A549 (cell line): ENCODE data around the gene SPAG9. TPM values are rescaled to one million over a fixed set of nuclear protein-coding genes. Genes with fewer than 3 reads are reported as not detected.

Experiments
- ATAC-seq, 2 experiments: fragments of 200-7000 bp in 1 of 2; fragments of >200 bp in 1 of 2; cut with Nextera tagmentation in 1 of 2; cut with Tn5 transposase in 1 of 2; 3 replicates each; pipeline versions ENCODE4 v1.8.0 to v1.9.1; 2018 to 2020; ENCODE audit warnings: mild to moderate bottlenecking in 1 of 2, moderate library complexity in 1 of 2
- CTCF ChIA-PET: fragments of 300-600 bp; sonication (Branson Sonifier 250); formaldehyde crosslinking; extraction: SDS; loops from one replicate; lab custom pipeline; 2021; ENCODE audit warnings: antibody characterized with exemption, inconsistent platforms; lab: Yijun Ruan, JAX
- POLR2A ChIA-PET: fragments of 350-600 bp; formaldehyde crosslinking; extraction: SDS; loops from one replicate; lab custom pipeline; 2021; ENCODE audit warnings: antibody characterized with exemption, inconsistent platforms; lab: Yijun Ruan, JAX
- DNase-seq, 2 experiments: peaks; one replicate each; pipeline versions ENCODE4 v3.0.0 to v3.0.0-alpha.2; 2011 to 2016; ENCODE audit warnings: low read depth in 1 of 2, low spot score in 1 of 2
- FAIRE-seq: peaks from 2 replicates; lab custom pipeline; 2011; peaks lifted over from hg19 to GRCh38; lab: Jason Lieb, UNC
- H3K27ac ChIP-seq, 2 experiments: fragments of >200 bp; sonication (Bioruptor Twin); formaldehyde crosslinking; 3 replicates each; pipeline ENCODE4 v1.5.1; 2016 to 2017
- H3K4me1 ChIP-seq: fragments of >200 bp; sonication (Bioruptor Twin); formaldehyde crosslinking; 3 replicates; pipeline ENCODE4 v1.6.1; 2016
- H3K4me2 ChIP-seq: fragments of >200 bp; sonication (Bioruptor Twin); formaldehyde crosslinking; 3 replicates; pipeline ENCODE4 v1.6.1; 2016
- H3K4me3 ChIP-seq: fragments of >200 bp; sonication (Bioruptor Twin); formaldehyde crosslinking; 3 replicates; pipeline ENCODE4 v1.5.1; 2016
- H3K9me3 ChIP-seq: fragments of >200 bp; sonication (Bioruptor Twin); formaldehyde crosslinking; 3 replicates; pipeline ENCODE4 v1.6.1; 2016
- CBX8 ChIP-seq: fragments of 200-600 bp; sonication (generic); IDR thresholded peaks from 2 replicates; pipeline ENCODE4 v1.6.1; 2016
- CEBPB ChIP-seq, 2 experiments: fragments of >200 bp in 1 of 2; sonication (Bioruptor Twin) in 1 of 2; formaldehyde crosslinking in 1 of 2; IDR thresholded peaks; 2 replicates each; pipeline ENCODE4 v1.6.1; 2012 to 2016
- CHD4 ChIP-seq: fragments of 200-600 bp; sonication (generic); IDR thresholded peaks from 2 replicates; pipeline ENCODE4 v1.6.1; 2016; ENCODE audit warnings: antibody characterized with exemption, mild to moderate bottlenecking, borderline replicate concordance
- EHMT2 ChIP-seq: fragments of 200-600 bp; sonication (generic); IDR thresholded peaks from 2 replicates; pipeline ENCODE4 v1.6.1; 2016; ENCODE audit warnings: antibody characterized with exemption, low read depth, mild to moderate bottlenecking, moderate library complexity
- ESRRA ChIP-seq: fragments of 150-350 bp; IDR thresholded peaks from 2 replicates; pipeline ENCODE4 v1.6.1; 2014; ENCODE audit warnings: mild to moderate bottlenecking, low read length, borderline replicate concordance
- GATA3 ChIP-seq: IDR thresholded peaks from 2 replicates; pipeline ENCODE4 v1.6.1; 2012; ENCODE audit warnings: borderline replicate concordance
- HOXA7 ChIP-seq: fragments of 250-450 bp; sonication (Bioruptor Pico); IDR thresholded peaks from 2 replicates; pipeline ENCODE4 v1.5.0; 2020; ENCODE audit warnings: mild to moderate bottlenecking, moderate library complexity
- HOXB5 ChIP-seq: fragments of 250-450 bp; sonication (Bioruptor Pico); IDR thresholded peaks from 2 replicates; pipeline ENCODE4 v1.5.0; 2020; ENCODE audit warnings: mild to moderate bottlenecking, moderate library complexity
- JUN ChIP-seq, 2 experiments: fragments of >200 bp; sonication (Bioruptor Twin); formaldehyde crosslinking; IDR thresholded peaks; 2 replicates in 1 of 2; 3 replicates in 1 of 2; pipeline ENCODE4 v1.6.1; 2016 to 2017
- JUNB ChIP-seq: fragments of >200 bp; sonication (Bioruptor Twin); formaldehyde crosslinking; IDR thresholded peaks from 2 replicates; pipeline ENCODE4 v1.6.1; 2016
- KDM1A ChIP-seq: fragments of 200-600 bp; sonication (generic); IDR thresholded peaks from 2 replicates; pipeline ENCODE4 v1.6.1; 2016; ENCODE audit warnings: low read depth, mild to moderate bottlenecking
- MYC ChIP-seq: IDR thresholded peaks from 2 replicates; pipeline ENCODE4 v1.6.1; 2012; ENCODE audit warnings: mild to moderate bottlenecking, inconsistent platforms, low read length, improper control_type of control experiment, borderline replicate concordance
- NFE2L2 ChIP-seq: fragments of 150-350 bp; conservative IDR thresholded peaks from 2 replicates; pipeline ENCODE4 v1.6.1; 2014; ENCODE audit warnings: low read length
- NPAS2 ChIP-seq: fragments of 250-450 bp; sonication (Bioruptor Pico); IDR thresholded peaks from 2 replicates; pipeline ENCODE4 v1.8.0; 2022; ENCODE audit warnings: mild to moderate bottlenecking, moderate library complexity, borderline replicate concordance
- PHF8 ChIP-seq: fragments of 200-600 bp; sonication (generic); IDR thresholded peaks from 2 replicates; pipeline ENCODE4 v1.6.1; 2016; ENCODE audit warnings: low read depth, mild to moderate bottlenecking, antibody characterized with exemption, moderate library complexity, borderline replicate concordance
- POLR2A ChIP-seq: IDR thresholded peaks from 2 replicates; pipeline ENCODE4 v1.6.1; 2012; ENCODE audit warnings: mild to moderate bottlenecking, low read length
- SREBF2 ChIP-seq: fragments of 450-650 bp; IDR thresholded peaks from 2 replicates; pipeline ENCODE4 v1.6.1; 2014; ENCODE audit warnings: mild to moderate bottlenecking, moderate library complexity
- TFCP2L1 ChIP-seq: fragments of 250-450 bp; sonication (Bioruptor Pico); IDR thresholded peaks from 2 replicates; pipeline ENCODE4 v1.5.0; 2021; ENCODE audit warnings: mild to moderate bottlenecking
- TP53 ChIP-seq: fragments of 250-450 bp; sonication (Bioruptor Pico); IDR thresholded peaks from 2 replicates; pipeline ENCODE4 v1.5.0; 2021; ENCODE audit warnings: mild to moderate bottlenecking, moderate library complexity
- ZNF302 ChIP-seq: fragments of 250-450 bp; sonication (Bioruptor Pico); IDR thresholded peaks from 2 replicates; pipeline ENCODE4 v1.9.0; 2021; ENCODE audit warnings: inconsistent platforms, mild to moderate bottlenecking, moderate library complexity
- WGBS: methylation state at CpG from one replicate; pipeline ENCODE4 v1.1.6; 2017; ENCODE audit errors: missing lambda C conversion rate; 5-methylcytosine and 5-hydroxymethylcytosine counted together
- polyA plus RNA-seq, 4 experiments: library from polyadenylated mRNA; depleted of rRNA in 3 of 4; stranded (reverse); fragments of >200 nt; fragmentation: RNase III in 1 of 4; extraction: RNeasy Plus Mini Kit Qiagen cat#74134 plus additional on column Dnase treatment in 1 of 4; gene quantifications; 2 replicates in 3 of 4; 3 replicates in 1 of 4; pipeline ENCODE4 v1.2.3, GENCODE V29; 2011 to 2017
- TF ChIP-seq, protein P1 (sequence below): fragments of 250-450 bp; sonication (Bioruptor Pico); IDR thresholded peaks from 2 replicates; pipeline ENCODE4 v1.5.0; 2021; ENCODE audit warnings: mild to moderate bottlenecking, moderate library complexity, borderline replicate concordance
- TF ChIP-seq, protein P2 (sequence below): fragments of 150-350 bp; IDR thresholded peaks from 2 replicates; pipeline ENCODE4 v1.6.1; 2014; ENCODE audit warnings: low read depth, mild to moderate bottlenecking, low read length
- TF ChIP-seq, protein P3 (sequence below): IDR thresholded peaks from 2 replicates; pipeline ENCODE4 v1.6.1; 2012
- TF ChIP-seq, protein P4 (sequence below): IDR thresholded peaks from 2 replicates; pipeline ENCODE4 v1.6.1; 2012; ENCODE audit warnings: low read depth, borderline replicate concordance

The SPAG9 gene
- polyA plus RNA-seq, 2 of the 4 experiments (the other 2 are of a cell fraction) = 69.0 to 71.1 TPM

DNA sequence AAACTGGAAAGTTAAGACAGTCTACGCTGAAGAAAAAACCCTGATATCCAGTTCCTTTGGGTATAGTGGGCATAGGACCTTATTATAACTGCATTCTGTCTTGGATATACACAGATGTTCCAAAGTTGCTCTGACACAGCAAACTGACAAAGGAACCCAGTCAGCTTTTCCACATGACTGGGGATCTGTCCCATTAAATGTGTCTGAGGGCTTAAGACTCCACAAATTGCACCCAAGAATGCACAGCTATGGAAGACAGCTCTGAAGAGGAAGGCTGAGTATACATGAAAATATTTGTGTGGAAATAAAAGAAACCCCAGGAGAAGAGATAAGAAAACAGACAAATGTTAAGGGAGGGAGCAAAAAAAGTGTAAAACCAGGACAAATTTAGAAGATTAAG, 114.1 kb downstream of the SPAG9 start:
- FAIRE-seq = no peak
- H3K4me1 ChIP-seq = no peaks in the 10 kb centered on the region
- no peak overlapping the region for H3K27ac ChIP-seq
- ChIA-PET POLR2A (interaction anchor here (0.6 kb wide), 1 partner anchor 41 kb away, joined by 4 read pairs; no protein-coding TSS in a partner anchor), CTCF (interaction anchor here (0.8 to 11.7 kb wide), 2 partner anchors 50 to 147 kb away, joined by 3 to 202 read pairs; partner anchors contain the start of gene NME1)
- no peak overlapping the region for H3K4me2 ChIP-seq
- 91% methylated on average over 1 of the region's 1 CpG for WGBS
- no peak overlapping the region for H3K4me3 ChIP-seq
- TF ChIP-seq NPAS2 (CRISPR knock-in tag) (no peak), ESRRA (no peak), NFE2L2 (no peak), CHD4 (no peak), SREBF2 (no peak), JUN (IDR thresholded peaks at IDR 0.05) (no peak)
- TF ChIP-seq, protein P1, sequence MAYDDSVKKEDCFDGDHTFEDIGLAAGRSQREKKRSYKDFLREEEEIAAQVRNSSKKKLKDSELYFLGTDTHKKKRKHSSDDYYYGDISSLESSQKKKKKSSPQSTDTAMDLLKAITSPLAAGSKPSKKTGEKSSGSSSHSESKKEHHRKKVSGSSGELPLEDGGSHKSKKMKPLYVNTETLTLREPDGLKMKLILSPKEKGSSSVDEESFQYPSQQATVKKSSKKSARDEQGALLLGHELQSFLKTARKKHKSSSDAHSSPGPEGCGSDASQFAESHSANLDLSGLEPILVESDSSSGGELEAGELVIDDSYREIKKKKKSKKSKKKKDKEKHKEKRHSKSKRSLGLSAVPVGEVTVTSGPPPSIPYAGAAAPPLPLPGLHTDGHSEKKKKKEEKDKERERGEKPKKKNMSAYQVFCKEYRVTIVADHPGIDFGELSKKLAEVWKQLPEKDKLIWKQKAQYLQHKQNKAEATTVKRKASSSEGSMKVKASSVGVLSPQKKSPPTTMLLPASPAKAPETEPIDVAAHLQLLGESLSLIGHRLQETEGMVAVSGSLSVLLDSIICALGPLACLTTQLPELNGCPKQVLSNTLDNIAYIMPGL (CRISPR knock-in tag) = no peak
- DNase-seq = no peak
- H3K9me3 ChIP-seq = no peaks in the 10 kb centered on the region
- ATAC-seq = no peak

DNA sequence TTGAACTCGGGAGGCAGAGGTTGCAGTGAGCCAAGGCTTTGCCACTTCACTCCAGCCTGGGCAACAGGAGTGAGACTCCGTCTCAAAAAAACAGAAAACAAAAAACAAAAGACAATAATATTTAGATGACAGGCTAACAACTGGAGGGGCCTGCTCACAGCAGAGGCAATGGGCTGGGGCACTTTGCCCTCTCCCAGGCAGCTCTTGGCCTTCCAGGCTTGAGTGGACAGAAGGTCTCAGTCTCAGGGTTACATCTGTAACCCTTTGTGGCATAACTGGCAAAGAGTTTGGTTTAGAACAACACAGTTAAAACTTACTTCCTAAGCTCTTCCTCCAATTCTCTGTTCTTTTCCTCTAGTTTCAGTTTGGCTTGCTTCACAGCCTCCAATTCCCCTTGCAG, 114.9 kb downstream of the SPAG9 start:
- no peak for ATAC-seq
- FAIRE-seq = no peak
- CTCF ChIA-PET = interaction anchor here (0.8 to 11.7 kb wide), 6 partner anchors 50 to 223 kb away, joined by 3 to 202 read pairs (median 6); partner anchors contain the start of gene NME1

DNA sequence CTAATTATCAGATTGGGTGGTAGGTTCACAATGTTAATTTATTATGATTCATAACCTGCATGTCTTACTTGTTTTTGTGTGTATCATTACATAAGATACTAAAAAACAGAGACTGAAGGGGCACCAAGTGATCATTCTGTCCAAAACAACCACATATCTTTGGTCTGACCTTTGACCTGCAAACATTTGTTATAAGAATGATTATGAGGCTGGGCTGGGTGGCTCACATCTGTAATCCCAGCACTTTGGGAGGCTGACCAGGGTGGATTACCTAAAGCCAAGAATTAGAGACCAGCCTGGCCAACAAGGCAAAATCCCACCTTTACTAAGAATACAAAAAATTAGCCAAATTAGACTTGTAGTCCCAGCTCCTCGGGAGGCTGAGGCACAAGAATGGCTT, 116.4 kb downstream of the SPAG9 start:
- ATAC-seq (no peak), FAIRE-seq (no peak), DNase-seq (no peak)
- POLR2A ChIA-PET = no interaction called here
- Histone ChIP-seq H3K4me2 (no peak overlapping the region), H3K4me1 (no peaks in the 10 kb centered on the region), H3K4me3 (no peak overlapping the region), H3K27ac (no peak overlapping the region), H3K9me3 (no peaks in the 10 kb centered on the region)
- CTCF ChIA-PET = interaction anchor here (0.8 to 11.7 kb wide), 11 partner anchors 9 to 162 kb away, joined by 3 to 202 read pairs (median 4); partner anchors contain the start of genes NME1 and NME2
- TF ChIP-seq PHF8 (no peak), GATA3 (no peak), ZNF302 (CRISPR knock-in tag) (no peak), JUNB (no peak), CBX8 (no peak), TFCP2L1 (CRISPR knock-in tag) (no peak), NFE2L2 (no peak), KDM1A (no peak), MYC (no peak), HOXB5 (CRISPR knock-in tag) (no peak), HOXA7 (CRISPR knock-in tag) (no peak), NPAS2 (CRISPR knock-in tag) (no peak), TP53 (CRISPR knock-in tag) (no peak), EHMT2 (no peak), CEBPB (IDR thresholded peaks at IDR 0.05) (no peak), POLR2A (no peak)
- TF ChIP-seq, protein P2, sequence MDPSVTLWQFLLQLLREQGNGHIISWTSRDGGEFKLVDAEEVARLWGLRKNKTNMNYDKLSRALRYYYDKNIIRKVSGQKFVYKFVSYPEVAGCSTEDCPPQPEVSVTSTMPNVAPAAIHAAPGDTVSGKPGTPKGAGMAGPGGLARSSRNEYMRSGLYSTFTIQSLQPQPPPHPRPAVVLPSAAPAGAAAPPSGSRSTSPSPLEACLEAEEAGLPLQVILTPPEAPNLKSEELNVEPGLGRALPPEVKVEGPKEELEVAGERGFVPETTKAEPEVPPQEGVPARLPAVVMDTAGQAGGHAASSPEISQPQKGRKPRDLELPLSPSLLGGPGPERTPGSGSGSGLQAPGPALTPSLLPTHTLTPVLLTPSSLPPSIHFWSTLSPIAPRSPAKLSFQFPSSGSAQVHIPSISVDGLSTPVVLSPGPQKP = no peak
- TF ChIP-seq, protein P3, sequence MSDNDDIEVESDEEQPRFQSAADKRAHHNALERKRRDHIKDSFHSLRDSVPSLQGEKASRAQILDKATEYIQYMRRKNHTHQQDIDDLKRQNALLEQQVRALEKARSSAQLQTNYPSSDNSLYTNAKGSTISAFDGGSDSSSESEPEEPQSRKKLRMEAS = no peak
- TF ChIP-seq, protein P4, sequence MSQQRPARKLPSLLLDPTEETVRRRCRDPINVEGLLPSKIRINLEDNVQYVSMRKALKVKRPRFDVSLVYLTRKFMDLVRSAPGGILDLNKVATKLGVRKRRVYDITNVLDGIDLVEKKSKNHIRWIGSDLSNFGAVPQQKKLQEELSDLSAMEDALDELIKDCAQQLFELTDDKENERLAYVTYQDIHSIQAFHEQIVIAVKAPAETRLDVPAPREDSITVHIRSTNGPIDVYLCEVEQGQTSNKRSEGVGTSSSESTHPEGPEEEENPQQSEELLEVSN = no peak
- 86% methylated on average over 1 of the region's 1 CpG for WGBS

More for the DNA sequence above, 114.9 kb downstream of the SPAG9 start:
- H3K4me1 ChIP-seq = no peaks in the 10 kb centered on the region
- POLR2A ChIA-PET = no interaction called here
- no peak overlapping the region for H3K4me2 ChIP-seq
- no peaks in the 10 kb centered on the region for H3K9me3 ChIP-seq
- TF ChIP-seq POLR2A = peak; percentile 7; the same call in 1 of the 2 replicates
- TF ChIP-seq ESRRA = no peak
- 95% methylated on average over 2 of the region's 2 CpGs for WGBS
- no peak for DNase-seq
- H3K4me3 ChIP-seq = no peak overlapping the region
- H3K27ac ChIP-seq = no peak overlapping the region
